IPS DF 4.7 (cell line): ENCODE results near the gene PEX19.

ENCODE experiments used
- DNase-seq: peaks from one replicate; pipeline ENCODE4 v3.0.0-alpha.2; 2013; ENCODE audit warnings: low spot score; ENCODE audit errors: extremely low read depth

Gene PEX19

DNA sequence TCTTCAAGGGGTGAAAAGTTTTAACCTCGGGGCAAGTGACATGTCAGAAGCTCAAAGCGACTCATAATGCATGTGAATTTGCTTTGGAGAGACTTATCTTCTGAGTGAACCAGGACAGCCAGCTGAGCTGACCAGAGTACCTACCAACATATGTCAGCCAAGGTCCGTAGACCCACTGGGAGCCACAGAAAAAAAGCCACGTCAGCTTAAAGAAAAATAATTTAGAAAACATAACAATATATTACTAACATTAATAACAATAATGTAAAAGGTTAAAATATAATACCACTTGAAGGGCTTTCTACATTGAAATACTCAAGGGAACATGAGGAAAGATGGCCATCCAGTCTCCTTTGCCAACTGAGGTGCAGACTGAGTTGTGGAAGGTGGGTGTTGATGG lies 6.9 kb downstream of the PEX19 start:
- DNase-seq: no peak

DNA sequence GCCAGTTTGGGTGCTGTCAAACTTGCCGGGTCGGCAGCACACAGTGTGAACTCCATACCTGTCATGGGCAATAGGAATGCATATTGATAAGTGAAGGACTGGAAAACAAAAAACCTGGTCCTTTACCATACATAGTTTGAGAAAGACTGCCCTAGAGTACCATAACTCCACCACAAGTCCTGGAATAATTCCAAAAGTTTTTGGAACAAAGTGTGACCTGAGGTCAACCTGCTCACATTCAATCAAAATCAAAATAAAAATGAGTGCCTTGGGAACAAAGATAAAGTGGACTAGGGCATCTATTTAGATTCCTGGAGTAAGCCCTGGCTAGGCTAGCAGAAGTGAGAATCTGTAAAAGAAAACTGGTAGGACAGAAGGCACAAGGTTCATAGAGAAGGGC lies 7.6 kb downstream of the PEX19 start:
- no peak for DNase-seq

GRCh38 chr1:160271025-160271424 lies 13.9 kb downstream of the PEX19 start:
- DNase-seq: no peak

DNA sequence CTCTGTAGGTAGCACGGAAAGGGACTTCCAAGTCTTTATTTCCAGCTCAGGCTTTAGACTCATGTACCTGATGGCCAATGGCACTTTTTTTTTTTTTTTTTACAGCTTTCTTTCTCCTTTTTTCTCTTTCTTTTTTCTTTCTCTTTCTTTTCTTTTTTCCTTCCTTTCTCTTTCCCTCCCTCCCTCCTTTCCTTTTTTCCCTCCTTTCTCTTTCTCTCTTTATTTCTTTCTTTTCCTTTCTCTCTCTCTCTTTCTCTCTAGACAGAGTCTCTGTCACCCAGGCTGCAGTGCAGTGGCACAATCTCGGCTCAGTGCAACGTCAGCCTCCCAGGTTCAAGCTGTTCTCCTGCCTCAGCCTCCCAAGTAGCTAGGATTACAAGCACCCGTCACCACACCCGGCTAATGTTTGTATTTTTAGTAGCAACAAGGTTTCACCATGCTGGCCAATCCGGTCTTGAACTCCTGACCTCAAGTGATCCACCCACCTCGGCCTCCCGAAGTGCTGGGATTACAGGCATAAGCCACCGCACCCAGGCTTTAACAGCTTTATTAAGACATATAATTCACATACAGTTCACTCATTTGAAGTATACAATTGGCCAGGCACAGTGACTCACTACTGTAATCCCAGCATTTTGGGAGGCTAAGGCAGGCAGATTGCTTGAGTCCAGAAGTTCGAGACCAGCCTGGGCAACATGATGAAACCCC lies 17.5 kb downstream of the PEX19 start:
- DNase-seq: no peak

GRCh38 chr1:160264795-160265307 lies 20.1 kb downstream of the PEX19 start:
- no peak for DNase-seq

- peak; percentile 83 for DNase-seq
Observed at GRCh38 chr1:160261893-160262794, 22.8 kb downstream of the PEX19 start, which contains the start of gene DCAF8. DCAF8 (minus strand) TSS chr1:160262549; CDS start chr1:160244008, 18,541 bp downstream.

GRCh38 chr1:160261556-160261892 lies 23.4 kb downstream of the PEX19 start:
- no peak for DNase-seq

GRCh38 chr1:160260406-160261382 lies 24.2 kb downstream of the PEX19 start:
- DNase-seq: no peak

GRCh38 chr1:160258177-160258798 lies 26.6 kb downstream of the PEX19 start:
- no peak for DNase-seq

DNA sequence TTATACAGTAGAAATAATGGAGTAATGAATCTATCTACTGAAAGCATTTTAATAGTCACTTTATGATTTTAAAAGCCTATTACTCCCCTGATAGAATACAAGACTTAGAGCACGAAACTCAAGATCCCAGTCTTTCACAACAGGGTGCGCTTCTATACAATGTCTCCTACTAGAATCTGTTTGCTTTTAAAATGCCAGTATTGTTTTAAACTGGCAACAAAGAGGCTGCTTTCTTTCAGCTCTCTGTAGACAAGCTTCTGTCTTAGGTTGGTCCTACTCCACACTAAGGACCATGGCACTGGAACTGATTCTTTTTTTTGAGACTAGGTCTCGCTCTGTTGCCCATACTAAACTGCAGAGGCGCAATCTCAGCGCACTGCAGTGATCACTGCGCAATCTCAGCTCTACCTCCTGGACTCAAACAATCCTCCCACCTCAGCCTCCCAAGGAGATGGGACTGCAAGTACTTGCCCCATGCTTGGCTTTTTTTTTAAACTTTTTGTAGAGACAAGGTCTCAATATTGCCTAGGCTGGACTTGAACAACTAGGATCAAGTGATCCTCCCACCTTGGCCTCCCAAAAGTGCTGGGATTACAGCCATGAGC lies 27.4 kb downstream of the PEX19 start:
- no peak for DNase-seq

DNA sequence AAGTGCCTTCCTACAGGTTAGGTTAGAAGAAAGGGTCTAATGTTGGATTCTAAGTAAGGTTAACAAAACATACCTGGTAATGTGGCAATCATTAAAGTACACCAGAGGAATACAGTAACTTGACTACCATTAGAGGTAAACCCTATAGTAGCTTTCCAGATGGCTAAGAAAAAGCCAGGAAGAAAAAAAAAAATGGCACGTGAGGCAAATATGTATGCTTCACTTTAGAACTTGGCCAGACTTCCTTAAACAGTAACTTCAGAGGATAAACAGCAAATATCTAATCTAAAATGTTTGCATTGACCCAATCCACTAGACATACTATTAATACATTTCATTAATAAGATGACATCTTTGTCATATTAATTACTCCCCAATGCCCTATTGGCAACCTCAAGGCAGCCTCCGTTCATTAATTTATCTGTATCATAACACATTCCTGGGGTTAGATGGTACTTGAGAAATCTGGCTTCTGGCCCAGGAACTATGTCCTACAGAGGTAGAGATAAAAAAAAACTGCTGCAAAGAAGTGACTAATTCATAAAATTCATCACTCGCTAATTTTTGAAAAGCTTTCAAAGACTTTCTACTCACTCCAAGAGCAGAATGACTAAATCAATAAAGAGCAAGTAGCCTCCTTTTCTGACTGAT lies 28.4 kb downstream of the PEX19 start:
- DNase-seq: no peak

- no peak for DNase-seq
Observed at GRCh38 chr1:160255781-160256300, 29.1 kb downstream of the PEX19 start.

GRCh38 chr1:160251687-160252526 lies 33.0 kb downstream of the PEX19 start:
- DNase-seq: no peak

DNA sequence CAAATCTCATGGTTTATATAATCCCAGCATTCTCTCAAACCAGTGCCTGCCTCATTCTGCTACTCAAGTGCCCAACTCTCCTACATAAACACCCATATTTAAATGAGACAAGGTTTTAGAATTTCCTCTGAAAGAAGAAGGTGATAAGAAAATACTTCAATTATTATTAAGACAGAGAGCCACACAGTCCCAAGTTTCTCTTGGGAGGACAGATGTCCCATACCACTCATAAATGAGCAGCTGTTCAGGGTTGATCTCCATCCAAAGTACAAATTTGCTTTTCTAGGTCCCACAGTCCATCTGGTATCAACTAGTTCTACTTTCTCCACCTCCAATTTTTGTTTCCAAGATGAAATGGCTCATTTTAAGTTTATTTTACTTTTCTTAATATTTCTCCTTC lies 33.9 kb downstream of the PEX19 start:
- DNase-seq: no peak

- no peak for DNase-seq
Observed at GRCh38 chr1:160247053-160247452, 37.9 kb downstream of the PEX19 start.

- no peak for DNase-seq
Observed at GRCh38 chr1:160245434-160245833, 39.5 kb downstream of the PEX19 start.

DNA sequence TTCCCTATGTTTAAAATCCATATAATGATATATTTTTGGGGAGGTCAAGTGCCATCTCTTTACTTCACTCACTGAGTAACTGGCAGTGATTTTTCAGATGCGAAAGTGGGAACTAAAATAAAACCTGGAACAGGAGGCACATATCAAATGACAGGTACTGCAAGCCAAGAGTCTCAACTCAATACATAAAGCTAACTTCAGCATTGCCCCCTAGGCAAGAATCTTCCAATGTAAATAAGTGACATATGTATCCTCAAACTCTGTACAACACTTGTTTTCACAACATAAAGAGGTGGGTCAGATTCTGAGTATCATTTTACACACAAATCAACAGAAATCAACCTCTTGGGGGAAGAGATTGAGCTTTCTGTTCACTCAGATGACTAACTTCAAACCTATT lies 40.7 kb downstream of the PEX19 start:
- DNase-seq: no peak

- DNase-seq: no peak
Observed at GRCh38 chr1:160243767-160244166, 41.2 kb downstream of the PEX19 start.
